Measurements from ENCODE around the gene NUAK1. TPM values are rescaled to one million over a fixed set of nuclear protein-coding genes. Genes with fewer than 3 reads are reported as not detected.
A peak's percentile ranks its signal among the peaks of the same experiment; 100 is the strongest.

The NUAK1 gene
- total RNA-seq, 4 donors from 2014 or later = 9.4 to 56.8 (median 26.8) TPM

DNA sequence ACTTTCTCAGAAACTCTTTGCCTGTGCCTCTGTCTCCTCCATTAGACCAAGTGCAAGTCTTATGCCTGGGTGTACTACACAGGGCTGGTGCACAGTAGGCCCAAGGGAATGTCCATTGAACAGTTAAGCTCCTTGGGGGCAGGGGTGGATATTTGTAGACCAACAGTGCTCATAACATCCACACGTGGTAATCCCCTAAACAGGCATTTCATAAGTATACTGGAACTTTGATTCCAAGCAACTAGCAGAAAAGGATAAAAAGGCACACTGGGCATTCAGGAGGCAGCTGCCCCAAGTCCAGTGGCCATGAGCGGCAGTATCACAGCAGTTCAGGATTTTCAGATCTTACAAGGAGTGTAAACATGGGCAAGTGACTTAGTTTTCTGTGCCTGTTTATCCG, 16.8 kb downstream of the NUAK1 start:
- Histone ChIP-seq H3K4me1 (peaks cover 13 to 18% of the 10 kb centered on the region in 2 donors), H3K27me3 (no peaks in the 10 kb centered on the region), H3K9me3 (no peaks in the 10 kb centered on the region), H3K4me3 (no peak overlapping the region), H3K27ac (peak overlapping the region; percentile 64 to 83), H3K36me3 (no peaks in the 10 kb centered on the region)
- TF ChIP-seq, protein P1, sequence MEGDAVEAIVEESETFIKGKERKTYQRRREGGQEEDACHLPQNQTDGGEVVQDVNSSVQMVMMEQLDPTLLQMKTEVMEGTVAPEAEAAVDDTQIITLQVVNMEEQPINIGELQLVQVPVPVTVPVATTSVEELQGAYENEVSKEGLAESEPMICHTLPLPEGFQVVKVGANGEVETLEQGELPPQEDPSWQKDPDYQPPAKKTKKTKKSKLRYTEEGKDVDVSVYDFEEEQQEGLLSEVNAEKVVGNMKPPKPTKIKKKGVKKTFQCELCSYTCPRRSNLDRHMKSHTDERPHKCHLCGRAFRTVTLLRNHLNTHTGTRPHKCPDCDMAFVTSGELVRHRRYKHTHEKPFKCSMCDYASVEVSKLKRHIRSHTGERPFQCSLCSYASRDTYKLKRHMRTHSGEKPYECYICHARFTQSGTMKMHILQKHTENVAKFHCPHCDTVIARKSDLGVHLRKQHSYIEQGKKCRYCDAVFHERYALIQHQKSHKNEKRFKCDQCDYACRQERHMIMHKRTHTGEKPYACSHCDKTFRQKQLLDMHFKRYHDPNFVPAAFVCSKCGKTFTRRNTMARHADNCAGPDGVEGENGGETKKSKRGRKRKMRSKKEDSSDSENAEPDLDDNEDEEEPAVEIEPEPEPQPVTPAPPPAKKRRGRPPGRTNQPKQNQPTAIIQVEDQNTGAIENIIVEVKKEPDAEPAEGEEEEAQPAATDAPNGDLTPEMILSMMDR (IDR thresholded peaks at IDR 0.05) = no peak
- DNase-seq = no peak
- intact Hi-C loops (cut with DNase I; ENCODE audit: low total_unique reads) = no loop called here

DNA sequence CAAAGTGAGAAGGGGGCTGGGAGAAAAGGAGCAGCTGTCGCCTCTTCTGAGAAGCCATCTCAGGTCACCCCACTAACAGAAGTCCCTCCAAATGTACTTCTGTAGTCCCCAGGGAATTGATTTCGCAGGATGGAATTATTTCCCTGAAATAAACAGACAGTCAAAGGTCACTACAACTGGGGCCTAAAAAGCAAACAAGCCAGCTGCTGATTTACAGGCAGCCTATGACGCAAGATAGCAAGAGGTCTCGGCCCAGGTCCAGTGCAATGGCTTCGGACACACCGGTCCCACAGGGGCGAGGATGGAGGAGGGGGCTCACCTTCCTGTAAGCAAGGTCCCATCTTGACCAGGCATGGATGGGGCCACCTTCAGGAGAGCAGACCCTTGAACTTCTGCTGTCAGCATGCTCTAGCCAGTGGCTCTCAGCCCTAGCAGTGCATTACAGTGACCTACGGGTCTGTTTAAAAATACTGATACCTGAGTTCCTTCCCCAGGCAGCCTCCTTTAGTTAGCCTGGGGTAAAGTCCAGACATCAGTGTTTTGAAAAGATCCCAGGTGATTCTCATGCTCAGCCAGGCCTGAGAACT, 18.1 kb downstream of the NUAK1 start:
- DNase-seq = peak; percentile 58 to 60
- TF ChIP-seq, protein P1 (IDR thresholded peaks at IDR 0.05) = no peak
- no peak for TF ChIP-seq POLR2A (IDR thresholded peaks at IDR 0.05)
- intact Hi-C loops (cut with DNase I; ENCODE audit: low total_unique reads) = no loop called here
- H3K27me3 ChIP-seq = no peaks in the 10 kb centered on the region
- H3K4me1 ChIP-seq = peaks cover 9 to 15% of the 10 kb centered on the region in 2 donors
- H3K36me3 ChIP-seq = no peaks in the 10 kb centered on the region
- H3K4me3 ChIP-seq = no peak overlapping the region
- H3K9me3 ChIP-seq = no peaks in the 10 kb centered on the region
- H3K27ac ChIP-seq = peak overlapping the region; percentile 64 to 83

DNA sequence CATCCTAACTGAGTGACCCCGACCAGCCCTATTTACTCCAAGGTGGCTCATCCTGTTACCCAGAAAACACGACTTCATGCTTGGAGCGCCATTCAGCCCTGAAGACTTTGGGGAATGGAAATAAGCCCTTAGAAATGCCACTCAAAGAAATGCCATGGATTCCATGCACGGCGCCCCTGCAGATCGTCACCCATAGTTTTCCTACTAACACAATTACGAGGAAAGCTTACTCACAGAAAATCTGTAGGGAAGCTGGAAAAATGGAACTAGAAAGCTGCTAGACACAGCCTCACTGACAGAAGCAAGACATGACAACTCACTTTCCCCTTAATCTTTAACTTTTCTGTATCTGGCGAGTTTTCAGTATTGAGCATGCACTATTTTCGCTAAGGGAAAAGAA, 19.5 kb downstream of the NUAK1 start:
- peaks cover 16 to 23% of the 10 kb centered on the region in 2 donors for H3K4me1 ChIP-seq
- intact Hi-C loops (cut with DNase I; ENCODE audit: low total_unique reads) = no loop called here

GRCh38 chr12:106118381-106119130, 20.2 kb downstream of the NUAK1 start:
- H3K4me1 ChIP-seq = peaks cover 12 to 20% of the 10 kb centered on the region in 2 donors
- intact Hi-C loops (cut with DNase I; ENCODE audit: low total_unique reads) = no loop called here
- H3K27ac ChIP-seq = peak overlapping the region; percentile 64 to 83
- H3K27me3 ChIP-seq = no peaks in the 10 kb centered on the region
- no peaks in the 10 kb centered on the region for H3K9me3 ChIP-seq
- TF ChIP-seq POLR2A (IDR thresholded peaks at IDR 0.05) = no peak
- TF ChIP-seq, protein P1 (IDR thresholded peaks at IDR 0.05) = no peak
- no peaks in the 10 kb centered on the region for H3K36me3 ChIP-seq
- no peak for DNase-seq
- H3K4me3 ChIP-seq = no peak overlapping the region

More for the DNA sequence above, 19.5 kb downstream of the NUAK1 start:
- no peaks in the 10 kb centered on the region for H3K36me3 ChIP-seq
- H3K27me3 ChIP-seq = no peaks in the 10 kb centered on the region
- no peak overlapping the region for H3K4me3 ChIP-seq
- H3K9me3 ChIP-seq = no peaks in the 10 kb centered on the region
- no peak for DNase-seq
- H3K27ac ChIP-seq = peak overlapping the region; percentile 64 to 83
- TF ChIP-seq, protein P1 (IDR thresholded peaks at IDR 0.05) = no peak
- no peak for TF ChIP-seq POLR2A (IDR thresholded peaks at IDR 0.05)

DNA sequence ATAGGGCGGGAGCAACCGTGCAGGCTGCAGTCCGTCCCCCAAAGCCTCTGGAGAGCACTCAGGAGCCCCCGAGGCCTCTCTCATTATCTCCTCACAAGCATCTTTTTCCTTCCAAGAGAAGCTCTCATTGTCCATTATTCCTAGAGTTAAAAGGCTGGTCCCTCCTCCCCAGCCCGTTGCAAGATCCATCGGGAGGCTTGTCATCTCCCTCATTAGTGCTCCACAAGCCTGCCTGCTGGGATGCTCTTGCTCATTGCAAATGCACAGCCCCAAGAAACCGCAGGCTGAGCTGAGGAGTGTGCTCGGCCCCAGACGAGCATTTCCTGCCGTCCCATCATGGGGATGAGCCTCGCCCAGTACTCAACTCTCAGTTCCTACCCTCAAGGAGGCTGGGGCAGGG, 23.3 kb downstream of the NUAK1 start:
- H3K4me1 ChIP-seq = peaks cover 25 to 35% of the 10 kb centered on the region in 2 donors
- H3K36me3 ChIP-seq = no peaks in the 10 kb centered on the region
- H3K27ac ChIP-seq = peak overlapping the region; percentile 83 to 90
- no peak for TF ChIP-seq POLR2A (IDR thresholded peaks at IDR 0.05)
- TF ChIP-seq, protein P1 (IDR thresholded peaks at IDR 0.05) = no peak
- peak in 1 of 2 donors; percentile 18 for DNase-seq
- no peak overlapping the region for H3K4me3 ChIP-seq
- H3K27me3 ChIP-seq = no peaks in the 10 kb centered on the region
- intact Hi-C loops (cut with DNase I; ENCODE audit: low total_unique reads) = no loop called here
- no peaks in the 10 kb centered on the region for H3K9me3 ChIP-seq
